ENCODE measurements around the gene ITGB4. TPM values are rescaled to one million over a fixed set of nuclear protein-coding genes. Genes with fewer than 3 reads are reported as not detected.
A peak's percentile ranks its signal among the peaks of the same experiment; 100 is the strongest.

The ITGB4 gene
- total and polyA plus RNA-seq, 2 donors (not counting 3 experiments of a cell fraction or from before 2014, with no cell fraction given), result 4.2 to 6.7 TPM

- BruUV-seq (replicated peaks), result TSS peak; percentile 24
- Histone ChIP-seq H3K27me3 (ENCODE audit: control insufficient read depth in 2 of 2, insufficient read depth in 2 of 2, low read length in 2 of 2) (no peaks in the 10 kb centered on the region), H3K36me3 (ENCODE audit: control insufficient read depth in 2 of 2, extremely low read depth in 1 of 2, insufficient read depth in 2 of 2, low read length in 2 of 2) (peaks cover 15 to 39% of the 10 kb centered on the region in 2 experiments), H3K79me2 (ENCODE audit: control insufficient read depth, insufficient read depth, low read length) (peaks cover 4% of the 10 kb centered on the region), H2AFZ (ENCODE audit: low read depth, low read length) (no peak overlapping the region), H3K4me3 (replicated peaks in 1 of 3; ENCODE audit: insufficient read depth in 1 of 3, low read depth in 1 of 3, low read length in 3 of 3) (no peak overlapping the region), H3K9ac (replicated peaks; ENCODE audit: extremely low read depth, insufficient read depth, low read length) (no peak overlapping the region), H3K4me1 (ENCODE audit: control insufficient read depth, extremely low read depth, insufficient read depth, low read length) (peaks cover 37% of the 10 kb centered on the region), H3K9me3 (replicated peaks; ENCODE audit: control insufficient read depth, insufficient read depth, low read length) (no peaks in the 10 kb centered on the region), H4K20me1 (replicated peaks; ENCODE audit: control insufficient read depth, extremely low read depth, insufficient read depth, low read length) (no peaks in the 10 kb centered on the region), H3K9me1 (replicated peaks; ENCODE audit: control insufficient read depth, extremely low read depth, insufficient read depth, low read length) (no peaks in the 10 kb centered on the region), H3K4me2 (ENCODE audit: insufficient read depth, low read length) (no peak overlapping the region), H3K27ac (ENCODE audit: insufficient read depth, low read depth, low read length) (peak overlapping the region; percentile 70)
- intact Hi-C loops (cut with micrococcal nuclease) (no loop called here), dilution Hi-C loops (cut with MboI; ENCODE audit: extremely low pct_ligation_motif_present, low sequenced_read_pairs) (no loop called here)
- ChIA-PET CTCF (interaction anchor here (0.8 to 5.4 kb wide), 13 partner anchors 10 to 105 kb away, joined by 3 to 59 read pairs (median 5); no protein-coding TSS in a partner anchor), POLR2A (interaction anchor here (1.0 to 1.4 kb wide), 3 partner anchors 14 to 74 kb away, joined by 3 to 6 read pairs (median 5); partner anchors contain the start of genes RECQL5 and SAP30BP)
- TF ChIP-seq EZH2 (IDR thresholded peaks at IDR 0.05; ENCODE audit: borderline replicate concordance, low read depth, low read length, severe bottlenecking), result no peak
- TF ChIP-seq JUN (IDR thresholded peaks at IDR 0.05; ENCODE audit: borderline replicate concordance, insufficient read depth, insufficient read length, low read depth), result no peak
- TF ChIP-seq MAX (IDR thresholded peaks at IDR 0.05; ENCODE audit: insufficient read depth, insufficient read length), result no peak
- TF ChIP-seq GATA2 (IDR thresholded peaks at IDR 0.05; ENCODE audit: insufficient read depth, insufficient read length, low read depth, low read length), result no peak
- TF ChIP-seq MYC (IDR thresholded peaks at IDR 0.05; ENCODE audit: low read depth, low read length), result no peak
- no peak for TF ChIP-seq POLR2AphosphoS5 (IDR thresholded peaks at IDR 0.05; ENCODE audit: insufficient read depth, low read depth, low read length)
- TF ChIP-seq FOS (IDR thresholded peaks at IDR 0.05; ENCODE audit: borderline replicate concordance, insufficient read depth, low read length), result no peak
- no peak for TF ChIP-seq CTCF (IDR thresholded peaks at IDR 0.05; ENCODE audit: extremely low read depth in 1 of 2, insufficient read depth in 1 of 2, low read depth in 1 of 2, low read length in 2 of 2)
- TF ChIP-seq POLR2A (IDR thresholded peaks at IDR 0.05; ENCODE audit: low read depth, low read length), result no peak
- DNase-seq (ENCODE audit: low read depth, low spot score), result no peak
- no peak for FAIRE-seq
These were observed 15.1 kb upstream of the ITGB4 start for GRCh38 chr17:75706042-75706728.
